B cell (primary cell): ENCODE results near the gene SCN4B. TPM values are rescaled to one million over a fixed set of nuclear protein-coding genes. Genes with fewer than 3 reads are reported as not detected.

Source experiments
- ATAC-seq: fragments of 200-7000 bp; cut with Tn5 transposase; one replicate; pipeline ENCODE4 v1.10.0; 2021; ENCODE audit warnings: low read depth, mild to moderate bottlenecking, moderate number of reproducible peaks, moderate library complexity
- CTCF ChIA-PET: fragments of 350-600 bp; sonication (Branson Sonifier 250); formaldehyde crosslinking; loops from one replicate; lab custom pipeline; 2021; ENCODE audit warnings: antibody characterized with exemption, inconsistent platforms; lab: Charles Lee
- POLR2A ChIA-PET: fragments of 350-600 bp; sonication (Branson Sonifier 250); formaldehyde crosslinking; loops from one replicate; lab custom pipeline; 2021; ENCODE audit warnings: antibody characterized with exemption; lab: Charles Lee
- DNase-seq: peaks from one replicate; pipeline ENCODE4 v3.0.0; 2013
- H2AFZ ChIP-seq: 2 replicates; pipeline ENCODE4 v1.6.1; 2012; ENCODE audit warnings: mild to moderate bottlenecking, low read depth, low read length; ENCODE audit not compliant: insufficient read depth, poor library complexity, severe bottlenecking
- H3K27ac ChIP-seq, 2 donors: 1 replicate in 1 of 2; 2 replicates in 1 of 2; pipeline ENCODE4 v1.5.1; 2012 to 2013; ENCODE audit warnings: low read length in 2 of 2, mild to moderate bottlenecking in 2 of 2, moderate library complexity in 1 of 2
- H3K27me3 ChIP-seq, 4 experiments: fragments of 200-600 bp in 1 of 4; sonication (generic) in 1 of 4; replicated peaks in 1 of 4; 1 replicate in 2 of 4; 2 replicates in 2 of 4; pipeline versions ENCODE4 v1.6.1 to v1.7.0; 2013 to 2016; ENCODE audit warnings: low read length in 3 of 4, mild to moderate bottlenecking in 2 of 4, mixed read lengths in 1 of 4, moderate library complexity in 1 of 4; ENCODE audit not compliant: insufficient read depth in 4 of 4, control insufficient read depth in 3 of 4; ENCODE audit errors: control extremely low read depth in 1 of 4
- H3K36me3 ChIP-seq, 2 experiments: replicated peaks in 1 of 2; 1 replicate in 1 of 2; 2 replicates in 1 of 2; pipeline versions ENCODE4 v1.6.1 to v1.7.1; 2013; ENCODE audit warnings: low read length in 1 of 2; ENCODE audit not compliant: insufficient read depth in 2 of 2, control insufficient read depth in 1 of 2; ENCODE audit errors: control extremely low read depth in 1 of 2, extremely low read depth in 1 of 2
- H3K4me1 ChIP-seq, 2 donors: fragments of 200-600 bp in 1 of 2; sonication (generic) in 1 of 2; 1 replicate in 1 of 2; 2 replicates in 1 of 2; pipeline versions ENCODE4 v1.5.1 to v1.6.1; 2013 to 2017; ENCODE audit warnings: low read length in 2 of 2; ENCODE audit not compliant: control insufficient read depth in 2 of 2, insufficient read depth in 2 of 2
- H3K4me2 ChIP-seq: replicated peaks from 2 replicates; pipeline ENCODE3; 2012; ENCODE audit warnings: mild to moderate bottlenecking, low read depth, low read length; ENCODE audit not compliant: poor library complexity, severe bottlenecking
- H3K4me3 ChIP-seq, 5 experiments: fragments of 200-600 bp in 1 of 5; sonication (generic) in 1 of 5; 1 replicate in 3 of 5; 2 replicates in 2 of 5; pipeline versions ENCODE4 v1.5.1 to v1.7.0; 2011 to 2016; ENCODE audit warnings: low read length in 4 of 5, mild to moderate bottlenecking in 4 of 5, low read depth in 2 of 5, control low read depth in 1 of 5, moderate library complexity in 1 of 5; ENCODE audit not compliant: insufficient read depth in 1 of 5; ENCODE audit errors: control extremely low read depth in 1 of 5, extremely low read depth in 1 of 5
- H3K79me2 ChIP-seq: fragments of 200-600 bp; sonication (generic); one replicate; pipeline ENCODE4 v1.6.0; 2016; ENCODE audit warnings: low read length; ENCODE audit not compliant: control insufficient read depth, insufficient read depth
- H3K9ac ChIP-seq: fragments of 200-600 bp; sonication (generic); 2 replicates; pipeline ENCODE4 v1.6.1; 2017; ENCODE audit warnings: mild to moderate bottlenecking, low read length, moderate library complexity
- H3K9me3 ChIP-seq, 3 donors: one replicate each; pipeline versions ENCODE4 v1.6.1 to v1.7.1; 2013; ENCODE audit warnings: low read length in 2 of 3; ENCODE audit not compliant: control insufficient read depth in 2 of 3, insufficient read depth in 1 of 3; ENCODE audit errors: control extremely low read depth in 1 of 3
- H4K20me1 ChIP-seq: 2 replicates; pipeline ENCODE4 v1.6.0; 2012; ENCODE audit warnings: mild to moderate bottlenecking, low read length; ENCODE audit not compliant: insufficient read depth, control insufficient read depth, poor library complexity, severe bottlenecking
- H3K27ac Mint-ChIP-seq: one replicate; pipeline ENCODE4 v1.8.0; 2021; ENCODE audit warnings: mixed read lengths
- H3K27me3 Mint-ChIP-seq: one replicate; pipeline ENCODE4 v1.8.0; 2021; ENCODE audit warnings: mixed read lengths
- H3K4me1 Mint-ChIP-seq: one replicate; pipeline ENCODE4 v1.8.0; 2021; ENCODE audit warnings: mixed read lengths
- H3K4me3 Mint-ChIP-seq: one replicate; pipeline ENCODE4 v1.8.0; 2021; ENCODE audit warnings: mixed read lengths
- H3K9me3 Mint-ChIP-seq: one replicate; pipeline ENCODE4 v1.8.0; 2022; ENCODE audit warnings: mixed read lengths; ENCODE audit not compliant: insufficient read depth
- EZH2 ChIP-seq: IDR thresholded peaks from 2 replicates; pipeline ENCODE4 v1.6.1; 2012; ENCODE audit warnings: borderline replicate concordance, low read depth, mild to moderate bottlenecking, moderate library complexity, low read length; ENCODE audit not compliant: insufficient read depth, poor library complexity, severe bottlenecking
- WGBS: methylation state at CpG from one replicate; pipeline ENCODE4 v1.1.5; 2013; ENCODE audit warnings: missing lambda C conversion rate; ENCODE audit not compliant: insufficient coverage; 5-methylcytosine and 5-hydroxymethylcytosine counted together
- intact Hi-C: fragments of 100-400 bp; cut with micrococcal nuclease; formaldehyde crosslinking; loops from one replicate; pipeline ENCODE4 v1.10.0; 2022
- polyA plus RNA-seq: library from polyadenylated mRNA; depleted of rRNA; stranded (reverse); fragments of >200 nt; gene quantifications from 2 replicates; pipeline ENCODE4 v1.2.3, GENCODE V29; 2012
- total RNA-seq, 2 donors: library from RNA; stranded (reverse); fragments of 120-200 nt in 1 of 2; gene quantifications; 1 replicate in 1 of 2; 2 replicates in 1 of 2; pipeline versions ENCODE4 v1.2.3 to v1.2.4, GENCODE V29; 2013 to 2022
- TF ChIP-seq, protein P1 (sequence below): fragments of 200-600 bp; IDR thresholded peaks from one replicate; pipeline ENCODE4 v1.8.0; 2022; ENCODE audit warnings: antibody characterized with exemption, mild to moderate bottlenecking

SCN4B gene
- total and polyA plus RNA-seq, 2 donors (not counting 1 experiment from before 2014, with no cell fraction given) = not detected

DNA sequence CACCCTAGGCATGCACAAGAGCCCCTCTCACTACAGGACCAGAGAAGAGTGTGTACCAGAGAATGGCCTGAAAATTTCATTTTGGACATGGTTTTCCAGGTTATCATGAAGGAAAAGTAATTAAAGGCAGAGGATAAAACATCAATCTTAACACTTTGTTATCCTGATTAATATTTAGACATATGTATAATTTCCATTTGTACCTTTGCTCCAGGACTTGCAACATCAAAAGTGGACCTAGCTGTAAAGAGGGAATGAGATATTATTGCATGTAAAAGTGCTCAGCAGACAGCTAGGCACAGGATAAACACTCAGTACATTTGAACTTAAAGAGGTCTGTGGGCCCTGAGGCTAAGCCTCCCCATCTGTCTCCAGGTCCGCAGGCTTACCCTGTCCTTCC lies 2.0 kb upstream of the SCN4B start:
- Histone ChIP-seq H4K20me1 (no peaks in the 10 kb centered on the region), H3K27ac (no peak overlapping the region), H3K9me3 (peaks cover 0 to 6% (median 0%) of the 10 kb centered on the region in 3 donors), H2AFZ (no peak overlapping the region), H3K27me3 (peaks cover 0 to 76% (median 33%) of the 10 kb centered on the region in 4 experiments), H3K9ac (no peak overlapping the region), H3K4me3 (no peak overlapping the region), H3K79me2 (no peaks in the 10 kb centered on the region), H3K4me2 (no peak overlapping the region), H3K36me3 (no peaks in the 10 kb centered on the region), H3K4me1 (peaks cover 11 to 12% of the 10 kb centered on the region in 2 donors)
- Mint-ChIP-seq H3K27me3 (peaks cover 68% of the 10 kb centered on the region), H3K4me1 (peaks cover 9% of the 10 kb centered on the region), H3K4me3 (no peak overlapping the region), H3K27ac (no peak overlapping the region), H3K9me3 (no peaks in the 10 kb centered on the region)
- no peak for DNase-seq
- WGBS = 100% methylated on average over 1 of the region's 1 CpG
- intact Hi-C loops = no loop called here
- ChIA-PET POLR2A (no interaction called here), CTCF (interaction anchor here (1.1 to 1.9 kb wide), 3 partner anchors 10 to 16 kb away, joined by 3 to 5 read pairs (median 4); no protein-coding TSS in a partner anchor)
- no peak for ATAC-seq
- TF ChIP-seq, protein P1, sequence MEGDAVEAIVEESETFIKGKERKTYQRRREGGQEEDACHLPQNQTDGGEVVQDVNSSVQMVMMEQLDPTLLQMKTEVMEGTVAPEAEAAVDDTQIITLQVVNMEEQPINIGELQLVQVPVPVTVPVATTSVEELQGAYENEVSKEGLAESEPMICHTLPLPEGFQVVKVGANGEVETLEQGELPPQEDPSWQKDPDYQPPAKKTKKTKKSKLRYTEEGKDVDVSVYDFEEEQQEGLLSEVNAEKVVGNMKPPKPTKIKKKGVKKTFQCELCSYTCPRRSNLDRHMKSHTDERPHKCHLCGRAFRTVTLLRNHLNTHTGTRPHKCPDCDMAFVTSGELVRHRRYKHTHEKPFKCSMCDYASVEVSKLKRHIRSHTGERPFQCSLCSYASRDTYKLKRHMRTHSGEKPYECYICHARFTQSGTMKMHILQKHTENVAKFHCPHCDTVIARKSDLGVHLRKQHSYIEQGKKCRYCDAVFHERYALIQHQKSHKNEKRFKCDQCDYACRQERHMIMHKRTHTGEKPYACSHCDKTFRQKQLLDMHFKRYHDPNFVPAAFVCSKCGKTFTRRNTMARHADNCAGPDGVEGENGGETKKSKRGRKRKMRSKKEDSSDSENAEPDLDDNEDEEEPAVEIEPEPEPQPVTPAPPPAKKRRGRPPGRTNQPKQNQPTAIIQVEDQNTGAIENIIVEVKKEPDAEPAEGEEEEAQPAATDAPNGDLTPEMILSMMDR = no peak
- no peak for TF ChIP-seq EZH2

DNA sequence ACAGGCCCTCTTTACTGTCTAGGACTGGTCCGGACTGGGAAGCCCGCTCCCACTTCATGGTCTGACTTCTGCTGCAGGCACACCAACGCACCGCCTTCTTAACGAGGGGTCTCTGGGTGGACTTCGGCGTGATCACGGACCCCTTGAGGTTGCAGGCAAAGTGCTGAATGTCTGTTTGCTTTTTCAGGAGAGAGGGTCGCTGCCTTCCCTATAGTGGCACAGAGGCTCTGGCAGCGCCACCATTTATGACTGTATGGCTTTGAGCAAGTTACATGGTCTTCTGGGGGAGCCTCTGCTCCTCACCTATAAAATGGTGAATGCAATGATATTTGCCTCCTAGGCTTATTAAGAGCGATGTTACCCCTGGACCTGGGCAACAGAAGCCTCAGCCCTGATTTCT lies 1.4 kb upstream of the SCN4B start:
- intact Hi-C loops = no loop called here
- CTCF ChIA-PET = no interaction called here

More for the DNA sequence above, 1.4 kb upstream of the SCN4B start:
- H3K79me2 ChIP-seq = no peaks in the 10 kb centered on the region
- POLR2A ChIA-PET = no interaction called here
- peak overlapping the region; percentile 52 for H3K4me3 Mint-ChIP-seq
- peaks cover 0 to 76% (median 35%) of the 10 kb centered on the region in 4 experiments for H3K27me3 ChIP-seq
- H3K27ac ChIP-seq = no peak overlapping the region
- peaks cover 9% of the 10 kb centered on the region for H3K4me1 Mint-ChIP-seq
- TF ChIP-seq EZH2 = no peak
- TF ChIP-seq, protein P1 = no peak
- H3K27ac Mint-ChIP-seq = no peak overlapping the region
- H4K20me1 ChIP-seq = no peaks in the 10 kb centered on the region
- ATAC-seq = no peak
- H3K27me3 Mint-ChIP-seq = peaks cover 63% of the 10 kb centered on the region
- H2AFZ ChIP-seq = no peak overlapping the region
- DNase-seq = no peak
- no peak overlapping the region for H3K4me3 ChIP-seq
- no peak overlapping the region for H3K4me2 ChIP-seq
- H3K4me1 ChIP-seq = peaks cover 11 to 12% of the 10 kb centered on the region in 2 donors
- H3K36me3 ChIP-seq = no peaks in the 10 kb centered on the region
- WGBS = 90% methylated on average over 10 of the region's 11 CpGs
- H3K9me3 Mint-ChIP-seq = no peaks in the 10 kb centered on the region
- H3K9ac ChIP-seq = no peak overlapping the region
- H3K9me3 ChIP-seq = peaks cover 0 to 6% (median 0%) of the 10 kb centered on the region in 3 donors
